ENCODE data around the gene ULK4.

The ULK4 gene

DNA sequence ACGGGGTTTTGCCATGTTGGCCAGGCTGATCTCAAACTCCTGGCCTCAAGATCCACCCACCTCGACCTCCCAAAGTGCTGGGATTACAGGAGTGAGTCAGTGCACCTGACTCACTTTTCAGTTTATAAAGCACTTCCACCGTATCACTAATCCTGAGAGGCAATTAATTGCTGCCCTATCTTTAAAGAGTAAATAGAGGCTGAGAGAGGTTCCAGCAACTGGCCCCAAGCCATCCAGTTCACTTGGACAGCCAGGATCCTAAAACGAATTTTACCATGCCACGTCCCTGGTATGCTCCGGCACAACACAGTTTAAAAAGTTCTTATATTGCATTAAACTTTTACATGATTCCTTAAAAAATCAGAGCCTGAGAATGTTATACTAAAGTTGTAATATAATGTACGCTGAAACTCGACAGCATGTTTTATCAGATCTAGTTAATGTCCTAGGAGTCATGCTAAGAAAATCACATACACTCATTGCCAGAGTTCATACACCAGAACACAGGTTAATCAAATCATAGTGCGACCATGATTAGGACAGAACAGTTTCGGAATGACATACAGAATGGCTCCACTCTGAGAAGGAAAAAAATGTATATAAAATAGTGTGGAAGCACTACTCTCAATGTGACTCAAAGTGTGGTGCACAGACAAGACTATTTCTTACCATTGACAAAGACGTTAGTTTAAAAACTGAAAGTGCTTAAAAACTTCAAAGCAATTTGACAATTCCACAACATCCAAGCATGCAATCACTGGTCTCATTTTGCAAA is 125.4 kb downstream of the ULK4 start:
- DNase-seq, result no peak
- Histone ChIP-seq H4K20me1 (ENCODE audit: insufficient read depth, low read length) (no peaks in the 10 kb centered on the region), H3K27ac (ENCODE audit: low read length) (no peak overlapping the region), H3K36me3 (ENCODE audit: insufficient read depth, low read length) (no peaks in the 10 kb centered on the region), H3K79me2 (ENCODE audit: insufficient read depth, low read length) (no peaks in the 10 kb centered on the region), H3K9me3 (ENCODE audit: insufficient read depth, low read length, severe bottlenecking) (peaks cover 5% of the 10 kb centered on the region), H3K4me2 (ENCODE audit: insufficient read depth, low read length) (no peak overlapping the region), H3K4me1 (ENCODE audit: insufficient read depth, low read length) (no peaks in the 10 kb centered on the region), H2AFZ (ENCODE audit: low read depth, low read length) (no peak overlapping the region), H3K4me3 (ENCODE audit: low read depth in 1 of 2, low read length in 2 of 2) (no peak overlapping the region), H3K9ac (ENCODE audit: low read depth, low read length) (no peak overlapping the region), H3K27me3 (ENCODE audit: insufficient read depth, low read length, poor library complexity) (no peaks in the 10 kb centered on the region)
- no peak for ATAC-seq (ENCODE audit: insufficient read depth, low read depth)
- no peak for TF ChIP-seq EZH2 (IDR thresholded peaks at IDR 0.05; ENCODE audit: borderline replicate concordance, low read depth, low read length, severe bottlenecking)
- no peak for TF ChIP-seq CTCF (IDR thresholded peaks at IDR 0.05; ENCODE audit: borderline replicate concordance, extremely low read depth, low read length, poor library complexity, severe bottlenecking)

DNA sequence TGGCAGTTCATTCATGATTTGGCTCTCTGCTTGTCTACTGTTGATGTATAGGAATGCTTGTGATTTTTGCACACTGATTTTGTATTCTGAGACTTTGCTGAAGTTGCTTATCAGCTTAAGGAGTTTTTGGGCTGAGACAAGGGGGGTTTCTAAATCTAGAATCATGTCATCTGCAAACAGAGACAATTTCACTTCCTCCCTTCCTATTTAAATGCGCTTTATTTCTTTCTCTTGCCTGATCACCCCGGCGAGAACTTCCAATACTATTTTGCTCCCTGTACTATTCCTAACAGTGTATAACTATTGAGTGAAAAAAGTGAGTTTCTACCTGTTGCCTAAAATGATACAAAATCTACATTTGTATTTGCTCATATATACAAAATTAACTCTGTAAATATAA is 128.3 kb downstream of the ULK4 start:
- DNase-seq, result no peak
- H2AFZ ChIP-seq (ENCODE audit: low read depth, low read length), result no peak overlapping the region
- no peaks in the 10 kb centered on the region for H4K20me1 ChIP-seq (ENCODE audit: insufficient read depth, low read length)
- no peaks in the 10 kb centered on the region for H3K79me2 ChIP-seq (ENCODE audit: insufficient read depth, low read length)
- no peak overlapping the region for H3K4me2 ChIP-seq (ENCODE audit: insufficient read depth, low read length)
- no peaks in the 10 kb centered on the region for H3K4me1 ChIP-seq (ENCODE audit: insufficient read depth, low read length)
- no peaks in the 10 kb centered on the region for H3K36me3 ChIP-seq (ENCODE audit: insufficient read depth, low read length)
- no peaks in the 10 kb centered on the region for H3K27me3 ChIP-seq (ENCODE audit: insufficient read depth, low read length, poor library complexity)
- TF ChIP-seq EZH2 (IDR thresholded peaks at IDR 0.05; ENCODE audit: borderline replicate concordance, low read depth, low read length, severe bottlenecking), result no peak
- no peak for TF ChIP-seq CTCF (IDR thresholded peaks at IDR 0.05; ENCODE audit: borderline replicate concordance, extremely low read depth, low read length, poor library complexity, severe bottlenecking)
- no peaks in the 10 kb centered on the region for H3K9me3 ChIP-seq (ENCODE audit: insufficient read depth, low read length, severe bottlenecking)
- H3K27ac ChIP-seq (ENCODE audit: low read length), result no peak overlapping the region
- H3K4me3 ChIP-seq (ENCODE audit: low read depth in 1 of 2, low read length in 2 of 2), result no peak overlapping the region
- H3K9ac ChIP-seq (ENCODE audit: low read depth, low read length), result no peak overlapping the region
- no peak for ATAC-seq (ENCODE audit: insufficient read depth, low read depth)

GRCh38 chr3:41819236-41819635 is 142.7 kb downstream of the ULK4 start:
- H3K79me2 ChIP-seq (ENCODE audit: insufficient read depth, low read length), result no peaks in the 10 kb centered on the region
- TF ChIP-seq EZH2 (IDR thresholded peaks at IDR 0.05; ENCODE audit: borderline replicate concordance, low read depth, low read length, severe bottlenecking) (no peak), CTCF (IDR thresholded peaks at IDR 0.05; ENCODE audit: borderline replicate concordance, extremely low read depth, low read length, poor library complexity, severe bottlenecking) (no peak)
- ATAC-seq (ENCODE audit: insufficient read depth, low read depth) (no peak), DNase-seq (no peak)
- no peaks in the 10 kb centered on the region for H3K27me3 ChIP-seq (ENCODE audit: insufficient read depth, low read length, poor library complexity)
- H4K20me1 ChIP-seq (ENCODE audit: insufficient read depth, low read length), result no peaks in the 10 kb centered on the region
- H3K4me3 ChIP-seq (ENCODE audit: low read depth in 1 of 2, low read length in 2 of 2), result no peak overlapping the region
- no peak overlapping the region for H3K4me2 ChIP-seq (ENCODE audit: insufficient read depth, low read length)
- H3K36me3 ChIP-seq (ENCODE audit: insufficient read depth, low read length), result no peaks in the 10 kb centered on the region
- no peaks in the 10 kb centered on the region for H3K9me3 ChIP-seq (ENCODE audit: insufficient read depth, low read length, severe bottlenecking)
- H2AFZ ChIP-seq (ENCODE audit: low read depth, low read length), result no peak overlapping the region
- no peak overlapping the region for H3K27ac ChIP-seq (ENCODE audit: low read length)
- no peaks in the 10 kb centered on the region for H3K4me1 ChIP-seq (ENCODE audit: insufficient read depth, low read length)
- no peak overlapping the region for H3K9ac ChIP-seq (ENCODE audit: low read depth, low read length)

All from DND-41 (cell line).